GM12892 (cell line): Measurements from ENCODE around the gene SEMA5B.

Experiments used
- POLR2A ChIP-seq: IDR thresholded peaks from 2 replicates; pipeline ENCODE4 v1.6.1; 2011; ENCODE audit warnings: low read depth, low read length, control low read depth
- POLR2AphosphoS5 ChIP-seq: IDR thresholded peaks from 2 replicates; pipeline ENCODE4 v1.6.1; 2011; ENCODE audit warnings: low read depth, low read length, control low read depth

- no peak for TF ChIP-seq POLR2A
- TF ChIP-seq POLR2AphosphoS5, result no peak
Observed at GRCh38 chr3:122873741-122874515, 153.6 kb downstream of the SEMA5B start.
